Effector CD4-positive, alpha-beta T cell (primary cell): ENCODE measurements around the gene FBXO42.
A peak's percentile ranks its signal among the peaks of the same experiment; 100 is the strongest.
"Not testable (repeated sequence)": the region's sequence is repeated elsewhere in the genome, so short reads cannot be mapped to it uniquely, and the experiment has no call there.

Source experiments
- DNase-seq: peaks from one replicate; pipeline ENCODE4 v3.0.0-alpha.2; 2020

Gene FBXO42

GRCh38 chr1:16371725-16372124 lies 19.4 kb upstream of the FBXO42 start:
- DNase-seq, result no peak

DNA sequence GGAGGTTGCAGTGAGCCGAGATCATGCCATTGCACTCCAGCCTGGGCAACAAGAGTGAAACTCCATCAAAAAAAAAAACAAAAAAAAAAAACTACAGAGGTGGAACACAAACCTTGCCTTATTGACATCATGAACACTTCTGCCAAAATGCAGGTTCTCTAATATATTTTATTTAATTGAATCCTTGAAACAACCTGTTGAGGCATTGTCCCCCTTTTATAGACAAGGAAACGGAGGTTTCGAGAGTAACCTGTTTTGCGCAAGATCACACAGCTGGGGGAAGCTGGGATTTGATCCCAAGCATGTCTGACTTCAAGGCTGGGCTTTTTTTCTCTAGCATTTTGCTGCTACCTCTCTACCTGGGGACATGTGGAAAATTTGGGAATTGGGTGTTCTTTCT lies 17.5 kb upstream of the FBXO42 start:
- no peak for DNase-seq

- peak; percentile 5 for DNase-seq
Measured at GRCh38 chr1:16367968-16368890, 15.9 kb upstream of the FBXO42 start.

GRCh38 chr1:16367258-16367967 lies 15.1 kb upstream of the FBXO42 start:
- peak; percentile 74 for DNase-seq

- DNase-seq, result peak; percentile 92
Measured at GRCh38 chr1:16366722-16367257, 14.5 kb upstream of the FBXO42 start, which contains the start of gene SZRD1. SZRD1 (plus strand) TSS chr1:16367242; CDS start chr1:16367258, 16 bp downstream.

- DNase-seq, result not testable (repeated sequence)
Measured at GRCh38 chr1:16365146-16365498, 12.8 kb upstream of the FBXO42 start.

- DNase-seq, result no peak
Measured at GRCh38 chr1:16356867-16357266, 4.6 kb upstream of the FBXO42 start.

GRCh38 chr1:16354619-16355018 lies 2.3 kb upstream of the FBXO42 start:
- no peak for DNase-seq

GRCh38 chr1:16352842-16353535 lies 709 bp upstream of the FBXO42 start:
- no peak for DNase-seq

DNA sequence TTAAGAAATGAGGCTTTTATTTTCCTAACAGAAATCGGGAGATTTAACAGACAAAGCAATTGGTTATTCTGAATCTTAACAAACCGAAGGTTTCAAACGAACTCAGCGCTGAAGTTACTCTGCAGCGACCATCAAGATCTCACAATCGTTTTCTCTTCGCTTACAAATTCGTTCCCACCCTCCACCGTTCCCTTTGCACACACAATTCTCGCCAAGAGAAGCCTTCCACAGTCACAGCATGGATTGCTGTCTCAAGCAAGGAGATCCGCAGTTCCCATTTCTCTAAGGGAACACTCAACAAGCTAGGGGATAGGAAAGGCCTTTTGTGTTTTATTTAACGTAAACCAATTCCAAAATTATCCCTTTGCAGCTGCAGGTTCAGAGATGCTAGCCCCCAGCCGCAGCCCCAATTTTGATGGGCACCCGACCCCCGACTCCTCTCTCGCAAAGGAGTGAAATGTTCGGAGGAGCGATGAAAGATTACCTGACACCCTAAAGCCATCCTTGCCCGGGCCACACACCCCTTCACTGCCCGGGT lies 755 bp downstream of the FBXO42 start:
- no peak for DNase-seq

- no peak for DNase-seq
Measured at GRCh38 chr1:16349847-16350406, 2.4 kb downstream of the FBXO42 start.

DNA sequence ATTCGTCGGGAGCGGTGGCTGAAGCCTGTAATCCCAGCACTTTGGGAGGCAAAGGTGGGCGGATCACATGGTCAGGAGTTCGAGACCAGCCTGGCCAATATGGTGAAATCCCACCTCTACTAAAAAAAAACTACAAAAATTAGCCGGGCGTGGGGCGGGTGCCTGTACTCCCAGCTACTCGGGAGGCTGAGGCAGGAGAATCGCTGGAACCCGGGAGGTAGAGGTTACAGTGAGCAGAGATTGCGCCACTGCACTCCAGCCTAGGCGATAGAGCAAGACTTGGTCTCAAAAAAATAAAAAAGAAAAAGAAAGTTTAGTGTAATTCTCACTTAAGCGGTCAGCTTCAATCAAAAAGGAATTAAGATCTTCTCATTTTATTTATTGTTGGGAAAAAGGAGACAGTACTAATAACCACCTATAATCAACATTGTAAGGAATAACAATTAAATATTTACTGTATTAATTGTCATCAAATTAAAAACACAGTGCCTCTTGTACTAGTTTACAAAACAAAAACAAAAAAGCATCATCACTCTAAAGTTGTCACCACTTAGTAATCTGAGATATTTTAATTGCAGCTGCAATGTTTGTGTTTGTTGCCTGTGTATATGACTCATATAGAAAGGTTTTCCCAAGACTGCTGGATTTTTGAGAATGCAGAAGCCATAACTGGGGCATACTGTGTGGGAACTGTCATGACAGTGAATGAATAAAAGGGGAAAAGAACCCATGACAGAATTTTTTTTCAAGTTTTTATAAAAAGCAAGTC lies 3.7 kb downstream of the FBXO42 start:
- no peak for DNase-seq

GRCh38 chr1:16343276-16343675 lies 9.0 kb downstream of the FBXO42 start:
- DNase-seq, result not testable (repeated sequence)

DNA sequence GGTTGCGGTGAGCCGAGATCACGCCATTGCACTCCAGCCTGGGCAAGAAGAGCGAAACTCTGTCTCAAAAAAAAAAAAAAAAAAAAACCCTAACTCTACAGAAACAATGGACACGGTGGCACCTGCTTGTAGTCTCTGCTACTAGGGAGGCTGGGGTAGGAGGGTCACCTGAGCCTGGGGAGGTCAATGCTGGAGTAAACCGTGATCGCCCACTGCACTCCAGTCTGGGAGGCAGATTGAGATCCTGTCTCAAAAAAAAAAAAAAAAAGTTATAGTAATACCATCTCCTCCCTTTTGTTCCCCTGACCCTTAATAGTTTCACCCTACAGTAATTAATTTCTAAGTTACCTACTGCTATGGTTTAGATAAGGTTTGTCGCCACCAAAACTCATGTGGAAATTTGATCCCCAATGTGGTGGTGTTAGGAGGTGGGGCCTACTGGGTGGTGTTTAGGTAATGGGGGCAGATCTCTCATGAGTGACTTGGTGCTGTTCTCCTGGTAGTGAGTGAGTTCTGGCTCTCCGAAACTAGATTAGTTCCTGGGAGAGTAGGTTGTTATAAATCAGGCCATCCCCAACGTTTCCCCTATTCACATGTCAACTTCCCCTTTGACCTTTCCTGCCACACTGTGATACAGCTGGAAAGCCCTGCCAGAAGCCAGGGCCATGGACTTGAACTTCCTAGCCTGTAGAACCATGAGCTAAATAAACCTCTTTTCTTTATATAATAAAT lies 9.8 kb downstream of the FBXO42 start:
- DNase-seq, result no peak

GRCh38 chr1:16340673-16341072 lies 11.6 kb downstream of the FBXO42 start:
- no peak for DNase-seq

DNA sequence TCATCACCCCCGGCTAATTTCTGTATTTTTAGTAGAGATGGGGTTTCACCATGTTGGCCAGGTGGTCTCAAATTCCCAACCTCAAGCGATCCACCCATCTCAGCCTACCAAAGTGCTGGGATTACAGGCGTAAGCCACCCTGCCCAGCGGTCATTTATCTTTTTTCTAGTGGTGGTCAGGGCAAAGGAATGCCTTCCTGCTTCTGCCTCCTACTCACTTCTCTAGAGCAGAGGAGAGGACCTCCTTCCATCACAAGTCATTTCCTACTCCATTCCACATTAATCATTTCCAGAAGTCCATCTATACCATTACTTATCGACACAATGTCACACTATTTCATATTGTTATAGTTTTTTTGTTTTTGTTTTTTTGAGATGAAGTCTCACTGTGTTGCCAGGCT lies 13.3 kb downstream of the FBXO42 start:
- no peak for DNase-seq

DNA sequence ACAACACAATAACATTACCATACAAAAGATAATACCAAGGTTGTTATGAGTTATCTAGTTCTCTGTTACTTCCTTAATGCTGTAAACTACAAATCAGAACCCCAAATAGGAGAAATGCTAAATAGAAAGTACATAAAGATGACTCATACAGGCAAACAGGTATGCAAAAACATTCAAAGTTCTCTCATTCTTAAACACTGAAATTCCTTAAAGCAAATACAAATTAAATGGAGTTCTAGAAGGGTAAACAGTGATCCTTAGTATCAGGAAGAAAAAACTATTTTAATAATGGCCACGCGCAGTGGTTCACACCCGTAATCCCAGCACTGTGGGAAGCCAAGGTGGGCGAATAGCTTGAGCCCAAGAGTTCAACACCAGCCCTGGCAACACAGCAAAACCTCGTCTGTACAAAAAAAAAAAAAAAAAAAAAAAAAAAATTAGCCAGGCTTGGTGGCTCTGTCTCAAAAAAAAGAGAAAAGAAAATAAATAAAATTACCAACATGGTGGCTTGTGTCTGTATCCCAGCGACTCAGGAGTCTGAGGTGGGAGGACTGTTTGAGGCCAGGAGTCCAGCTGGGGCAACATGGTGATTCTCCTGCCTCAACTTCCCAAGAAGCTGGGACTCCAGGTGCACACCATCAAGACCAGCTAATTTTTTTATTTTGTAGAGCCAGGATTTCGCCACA lies 17.5 kb downstream of the FBXO42 start:
- no peak for DNase-seq

DNA sequence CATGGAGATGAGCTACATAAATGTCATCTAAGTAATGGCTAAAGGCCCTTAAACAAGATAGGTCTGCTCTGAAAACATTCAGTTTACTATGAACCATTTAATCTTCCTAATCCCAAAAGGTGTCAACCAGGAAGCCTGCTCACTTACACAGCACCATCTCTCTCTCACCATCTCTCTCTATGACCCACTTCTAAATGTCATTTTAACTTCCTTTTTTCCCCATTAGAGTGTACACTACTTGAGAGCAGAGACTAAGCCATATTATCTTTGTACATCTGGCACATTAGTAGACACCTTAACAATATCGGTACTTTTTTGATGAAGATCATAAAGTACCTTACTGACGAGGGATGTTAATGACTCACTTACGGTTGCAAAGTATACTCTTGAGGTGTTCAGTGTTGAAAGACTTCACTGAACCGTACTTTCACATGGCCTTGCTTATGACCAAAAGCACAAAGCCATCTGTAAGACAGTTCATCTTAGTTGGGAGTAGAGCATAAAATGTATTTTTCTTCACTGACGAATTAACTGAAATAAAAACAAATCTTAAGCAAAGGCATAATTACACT lies 25.4 kb downstream of the FBXO42 start:
- DNase-seq, result no peak

- no peak for DNase-seq
Measured at GRCh38 chr1:16324456-16324890, 27.8 kb downstream of the FBXO42 start.
